ENCODE measurements around the gene SLC2A6.

DNA sequence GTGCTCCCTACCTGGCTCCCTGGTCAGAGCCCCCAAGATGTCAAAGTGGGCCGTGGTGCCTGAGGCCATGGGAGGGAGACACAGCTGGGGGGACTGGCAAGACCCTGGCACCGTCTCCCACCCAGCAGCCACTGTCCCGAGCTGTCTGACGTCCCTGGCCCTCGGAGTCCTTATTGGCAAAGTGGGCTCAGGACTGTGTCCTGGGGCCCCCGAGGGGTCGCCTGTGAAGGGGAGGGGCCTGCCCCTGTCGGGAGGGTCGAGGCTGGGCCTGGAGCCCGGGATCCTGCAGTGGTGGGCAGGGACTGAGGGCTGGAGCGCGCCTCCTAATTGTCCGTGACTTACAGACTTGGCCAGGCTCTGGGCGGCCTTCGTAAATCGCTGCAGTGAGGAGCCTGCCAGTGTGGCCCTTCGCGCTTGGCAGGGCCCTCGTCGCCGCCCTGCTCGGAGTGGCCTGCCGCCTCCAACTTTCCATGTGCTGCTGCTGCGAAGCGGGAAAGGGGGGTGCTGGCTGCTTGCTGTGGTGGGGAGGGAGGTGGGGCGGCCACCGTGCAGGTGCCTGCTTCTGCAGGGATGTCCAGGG lies 32.1 kb upstream of the SLC2A6 start:
- TF ChIP-seq CTCF (IDR thresholded peaks at IDR 0.05; ENCODE audit: low read length) (no peak), EZH2 (IDR thresholded peaks at IDR 0.05; ENCODE audit: borderline replicate concordance, low read length) (no peak)

Data from OCI-LY1 (cell line).